Measurements from ENCODE around the gene FAM13A.

FAM13A gene

DNA sequence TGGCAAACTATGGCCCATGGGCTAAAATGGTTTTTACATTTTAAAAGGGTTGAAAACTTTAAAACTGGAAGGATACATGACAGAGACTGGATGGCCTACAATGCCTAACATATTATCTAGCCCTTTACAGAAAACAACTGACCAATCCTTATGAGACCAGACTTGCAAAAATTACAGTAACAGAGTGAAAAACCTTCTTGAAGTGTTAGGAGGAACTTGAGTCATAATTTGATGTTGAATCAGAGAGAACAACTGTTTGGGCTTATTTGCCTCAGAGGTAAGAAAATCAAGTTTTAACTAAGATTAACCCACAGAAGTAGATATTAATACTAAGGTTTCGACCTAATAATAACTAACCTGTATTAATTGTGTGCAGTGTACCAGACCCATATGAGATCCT is 347.0 kb downstream of the FAM13A start:
- Histone ChIP-seq H3K4me1 (ENCODE audit: control insufficient read depth in 2 of 2, insufficient read depth in 2 of 2, low read length in 2 of 2) (no peaks in the 10 kb centered on the region), H3K27me3 (ENCODE audit: control insufficient read depth in 2 of 2, insufficient read depth in 2 of 2, low read length in 2 of 2) (no peaks in the 10 kb centered on the region), H3K9ac (ENCODE audit: low read depth in 1 of 2, low read length in 2 of 2) (no peak overlapping the region), H3K9me3 (ENCODE audit: control insufficient read depth in 2 of 2, low read length in 2 of 2) (no peaks in the 10 kb centered on the region), H3K4me3 (ENCODE audit: low read length in 2 of 2) (no peak overlapping the region), H3K36me3 (ENCODE audit: control insufficient read depth in 2 of 2, insufficient read depth in 2 of 2, low read length in 2 of 2) (peaks cover 15 to 23% of the 10 kb centered on the region in 2 donors), H3K27ac (ENCODE audit: low read depth in 2 of 2, low read length in 2 of 2) (no peak overlapping the region)

DNA sequence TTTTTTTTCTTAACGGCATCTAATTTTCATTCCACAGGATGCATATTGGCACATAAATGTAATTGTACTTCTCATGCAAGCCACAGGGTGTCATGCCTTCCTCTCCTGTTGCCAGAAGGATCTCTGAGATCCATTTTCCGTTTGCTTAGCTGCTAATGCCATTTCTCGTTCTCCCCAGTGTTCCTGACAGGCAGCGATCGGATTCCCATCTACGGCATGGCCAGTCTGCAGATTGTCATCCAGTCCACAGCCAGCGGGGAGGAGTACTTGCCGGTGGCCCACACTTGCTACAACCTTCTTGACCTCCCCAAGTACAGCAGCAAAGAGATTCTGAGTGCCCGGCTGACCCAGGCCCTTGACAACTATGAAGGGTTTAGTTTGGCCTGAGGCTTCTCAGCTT is 350.4 kb downstream of the FAM13A start:
- no peaks in the 10 kb centered on the region for H3K27me3 ChIP-seq (ENCODE audit: control insufficient read depth in 2 of 2, insufficient read depth in 2 of 2, low read length in 2 of 2)
- H3K4me1 ChIP-seq (ENCODE audit: control insufficient read depth in 2 of 2, insufficient read depth in 2 of 2, low read length in 2 of 2): no peaks in the 10 kb centered on the region
- no peak overlapping the region for H3K27ac ChIP-seq (ENCODE audit: low read depth in 2 of 2, low read length in 2 of 2)
- H3K9me3 ChIP-seq (ENCODE audit: control insufficient read depth in 2 of 2, low read length in 2 of 2): no peaks in the 10 kb centered on the region
- no peak overlapping the region for H3K9ac ChIP-seq (ENCODE audit: low read depth in 1 of 2, low read length in 2 of 2)
- peaks cover 15 to 26% of the 10 kb centered on the region in 2 donors for H3K36me3 ChIP-seq (ENCODE audit: control insufficient read depth in 2 of 2, insufficient read depth in 2 of 2, low read length in 2 of 2)
- H3K4me3 ChIP-seq (ENCODE audit: low read length in 2 of 2): no peak overlapping the region

DNA sequence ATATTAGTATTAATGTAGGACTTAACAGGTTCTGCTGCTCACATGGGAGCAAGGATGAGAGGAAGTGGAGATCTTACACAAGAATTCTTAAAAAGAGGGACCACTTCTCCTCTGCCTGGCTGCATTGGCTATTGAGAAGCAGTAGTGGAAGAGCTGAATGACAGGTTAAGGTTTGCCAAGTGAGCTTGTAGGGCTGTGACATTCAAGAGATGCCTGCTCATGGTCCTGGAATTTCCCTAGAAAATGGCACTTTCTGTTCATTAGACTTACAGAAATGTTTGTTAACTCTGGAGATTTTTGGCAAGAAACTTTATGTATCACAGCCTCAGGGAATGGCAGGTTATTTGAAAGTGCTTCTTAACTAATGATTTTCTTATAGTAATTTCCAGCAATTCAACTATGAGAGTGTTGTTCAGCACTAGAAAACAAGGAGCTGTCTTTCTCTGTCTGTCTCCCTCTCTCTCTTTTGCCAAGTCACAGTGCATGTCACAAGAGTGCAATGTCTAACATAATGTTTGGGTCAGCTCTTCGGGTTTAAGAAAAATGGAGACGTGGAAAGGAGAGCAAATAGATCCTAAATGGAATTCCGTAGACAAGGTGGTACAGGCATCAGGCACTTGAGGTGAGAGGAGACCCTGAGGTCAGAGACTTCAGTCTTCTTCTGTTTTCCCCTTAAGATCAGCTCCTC is 351.0 kb downstream of the FAM13A start:
- Histone ChIP-seq H3K36me3 (ENCODE audit: control insufficient read depth in 2 of 2, insufficient read depth in 2 of 2, low read length in 2 of 2) (peaks cover 13 to 26% of the 10 kb centered on the region in 2 donors), H3K9ac (ENCODE audit: low read depth in 1 of 2, low read length in 2 of 2) (no peak overlapping the region), H3K4me3 (ENCODE audit: low read length in 2 of 2) (no peak overlapping the region), H3K9me3 (ENCODE audit: control insufficient read depth in 2 of 2, low read length in 2 of 2) (no peaks in the 10 kb centered on the region), H3K27ac (ENCODE audit: low read depth in 2 of 2, low read length in 2 of 2) (no peak overlapping the region), H3K27me3 (ENCODE audit: control insufficient read depth in 2 of 2, insufficient read depth in 2 of 2, low read length in 2 of 2) (no peaks in the 10 kb centered on the region), H3K4me1 (ENCODE audit: control insufficient read depth in 2 of 2, insufficient read depth in 2 of 2, low read length in 2 of 2) (no peaks in the 10 kb centered on the region)

DNA sequence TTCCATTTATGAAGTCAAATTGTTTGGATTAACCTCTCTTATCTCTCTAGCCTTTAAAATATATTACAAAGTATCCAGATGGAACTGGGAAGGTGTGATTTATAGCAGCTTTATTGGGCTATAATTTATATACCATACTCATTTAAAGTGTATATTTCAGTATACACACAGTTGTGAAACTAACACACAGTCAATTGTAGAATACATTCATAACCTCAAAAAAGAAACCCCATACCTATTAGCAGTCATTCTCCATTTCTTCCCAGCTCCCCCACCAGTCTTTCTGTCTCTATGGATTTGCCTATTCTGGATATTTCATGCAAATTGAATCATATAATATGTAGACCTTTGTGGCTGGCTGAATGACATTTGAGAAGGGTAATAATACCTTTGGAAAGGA is 351.8 kb downstream of the FAM13A start:
- H3K4me3 ChIP-seq (ENCODE audit: low read length in 2 of 2): no peak overlapping the region
- H3K27ac ChIP-seq (ENCODE audit: low read depth in 2 of 2, low read length in 2 of 2): no peak overlapping the region
- H3K9ac ChIP-seq (ENCODE audit: low read depth in 1 of 2, low read length in 2 of 2): no peak overlapping the region
- H3K36me3 ChIP-seq (ENCODE audit: control insufficient read depth in 2 of 2, insufficient read depth in 2 of 2, low read length in 2 of 2): peaks cover 10 to 22% of the 10 kb centered on the region in 2 donors
- H3K27me3 ChIP-seq (ENCODE audit: control insufficient read depth in 2 of 2, insufficient read depth in 2 of 2, low read length in 2 of 2): no peaks in the 10 kb centered on the region
- no peaks in the 10 kb centered on the region for H3K9me3 ChIP-seq (ENCODE audit: control insufficient read depth in 2 of 2, low read length in 2 of 2)
- no peaks in the 10 kb centered on the region for H3K4me1 ChIP-seq (ENCODE audit: control insufficient read depth in 2 of 2, insufficient read depth in 2 of 2, low read length in 2 of 2)

- no peak overlapping the region for H3K27ac ChIP-seq (ENCODE audit: low read depth in 2 of 2, low read length in 2 of 2)
Observed at GRCh38 chr4:88702782-88703181, 354.2 kb downstream of the FAM13A start.

GRCh38 chr4:88698519-88698918 is 358.5 kb downstream of the FAM13A start:
- no peaks in the 10 kb centered on the region for H3K9me3 ChIP-seq (ENCODE audit: control insufficient read depth in 2 of 2, low read length in 2 of 2)
- H3K4me3 ChIP-seq (ENCODE audit: low read length in 2 of 2): no peak overlapping the region
- peaks cover 4 to 5% of the 10 kb centered on the region in 2 donors for H3K36me3 ChIP-seq (ENCODE audit: control insufficient read depth in 2 of 2, insufficient read depth in 2 of 2, low read length in 2 of 2)
- no peaks in the 10 kb centered on the region for H3K4me1 ChIP-seq (ENCODE audit: control insufficient read depth in 2 of 2, insufficient read depth in 2 of 2, low read length in 2 of 2)
- no peaks in the 10 kb centered on the region for H3K27me3 ChIP-seq (ENCODE audit: control insufficient read depth in 2 of 2, insufficient read depth in 2 of 2, low read length in 2 of 2)
- no peak overlapping the region for H3K9ac ChIP-seq (ENCODE audit: low read depth in 1 of 2, low read length in 2 of 2)
- no peak overlapping the region for H3K27ac ChIP-seq (ENCODE audit: low read depth in 2 of 2, low read length in 2 of 2)

More at GRCh38 chr4:88702782-88703181, 354.2 kb downstream of the FAM13A start:
- Histone ChIP-seq H3K4me1 (ENCODE audit: control insufficient read depth in 2 of 2, insufficient read depth in 2 of 2, low read length in 2 of 2) (no peaks in the 10 kb centered on the region), H3K9ac (ENCODE audit: low read depth in 1 of 2, low read length in 2 of 2) (no peak overlapping the region), H3K9me3 (ENCODE audit: control insufficient read depth in 2 of 2, low read length in 2 of 2) (no peaks in the 10 kb centered on the region), H3K36me3 (ENCODE audit: control insufficient read depth in 2 of 2, insufficient read depth in 2 of 2, low read length in 2 of 2) (peaks cover 10 to 22% of the 10 kb centered on the region in 2 donors), H3K4me3 (ENCODE audit: low read length in 2 of 2) (no peak overlapping the region), H3K27me3 (ENCODE audit: control insufficient read depth in 2 of 2, insufficient read depth in 2 of 2, low read length in 2 of 2) (no peaks in the 10 kb centered on the region)

DNA sequence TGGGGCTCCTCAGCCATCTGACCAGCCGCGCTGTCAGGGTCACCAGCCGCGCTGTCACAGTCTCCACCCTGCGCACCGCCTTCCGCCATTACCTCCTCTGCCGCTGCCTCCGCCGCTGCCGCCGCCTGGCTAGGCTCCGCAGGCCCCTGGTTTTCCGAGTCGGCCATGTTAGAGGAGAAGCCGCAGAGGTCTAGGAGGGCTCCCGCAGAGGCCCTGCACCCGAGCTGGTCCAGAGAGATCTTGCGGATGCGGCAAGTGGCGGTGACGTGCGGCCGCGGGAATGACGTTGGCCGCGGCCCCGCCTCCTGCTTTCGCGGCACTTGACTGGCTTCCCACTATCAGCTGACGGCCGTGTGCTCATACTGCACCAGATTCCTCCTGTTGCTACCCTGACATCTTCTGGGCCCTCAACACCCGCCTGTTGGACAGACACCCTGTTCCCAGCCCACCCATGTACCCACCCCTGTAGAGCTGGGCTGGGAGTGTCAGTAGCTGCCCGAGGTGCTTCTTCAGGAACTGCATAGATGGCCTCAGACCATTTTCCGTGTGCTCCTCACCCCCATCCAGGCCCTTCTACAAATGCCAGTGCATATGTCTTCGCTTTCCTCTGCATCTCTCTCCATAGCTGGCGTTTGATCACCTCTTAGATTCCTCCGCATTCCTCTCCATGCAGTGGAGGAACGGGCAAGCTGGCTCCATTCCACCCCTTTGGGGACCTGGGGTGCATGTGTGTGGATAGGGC is 359.2 kb downstream of the FAM13A start, which contains the start of gene NAP1L5:
TSS of gene NAP1L5 (minus strand) at position 242 of the 742 bp plus-strand sequence. CDS start at position 167, 75 bp downstream.
- Histone ChIP-seq H3K4me3 (ENCODE audit: low read length in 2 of 2) (peak within 1 kb of the TSS; percentile 69 to 79), H3K27ac (ENCODE audit: low read depth in 2 of 2, low read length in 2 of 2) (peak within 1 kb of the TSS; percentile 39 to 49), H3K4me1 (ENCODE audit: control insufficient read depth in 2 of 2, insufficient read depth in 2 of 2, low read length in 2 of 2) (no peaks in the 10 kb centered on the region), H3K9me3 (ENCODE audit: control insufficient read depth in 2 of 2, low read length in 2 of 2) (no peaks in the 10 kb centered on the region), H3K36me3 (ENCODE audit: control insufficient read depth in 2 of 2, insufficient read depth in 2 of 2, low read length in 2 of 2) (peaks cover 4 to 5% of the 10 kb centered on the region in 2 donors), H3K9ac (ENCODE audit: low read depth in 1 of 2, low read length in 2 of 2) (peak within 1 kb of the TSS; percentile 49 to 62), H3K27me3 (ENCODE audit: control insufficient read depth in 2 of 2, insufficient read depth in 2 of 2, low read length in 2 of 2) (no peaks in the 10 kb centered on the region)

DNA sequence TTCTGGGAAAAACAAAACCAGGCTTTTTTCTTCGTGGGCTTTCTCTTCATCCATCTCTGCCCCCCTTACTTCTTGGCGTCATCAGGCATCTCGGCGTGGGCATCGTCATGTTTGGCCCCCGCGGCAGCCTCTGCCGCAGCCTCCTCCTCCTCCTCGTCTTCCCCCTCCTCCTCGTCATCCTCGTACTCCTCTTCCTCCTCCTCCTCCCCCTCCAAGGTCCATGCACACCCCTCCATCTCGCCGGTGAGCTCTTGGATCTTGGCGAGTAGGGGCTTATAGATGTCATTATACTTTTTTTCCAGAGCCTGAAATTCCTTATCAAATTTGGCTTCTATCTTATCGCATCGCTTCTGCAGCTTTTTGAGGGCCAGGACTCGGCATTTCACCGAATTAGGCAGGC is 359.8 kb downstream of the FAM13A start:
- H3K36me3 ChIP-seq (ENCODE audit: control insufficient read depth in 2 of 2, insufficient read depth in 2 of 2, low read length in 2 of 2): peaks cover 4 to 5% of the 10 kb centered on the region in 2 donors

GRCh38 chr4:88696630-88697029 is 360.4 kb downstream of the FAM13A start:
- no peaks in the 10 kb centered on the region for H3K9me3 ChIP-seq (ENCODE audit: control insufficient read depth in 2 of 2, low read length in 2 of 2)
- no peaks in the 10 kb centered on the region for H3K4me1 ChIP-seq (ENCODE audit: control insufficient read depth in 2 of 2, insufficient read depth in 2 of 2, low read length in 2 of 2)
- H3K36me3 ChIP-seq (ENCODE audit: control insufficient read depth in 2 of 2, insufficient read depth in 2 of 2, low read length in 2 of 2): peaks cover 4 to 5% of the 10 kb centered on the region in 2 donors
- H3K27me3 ChIP-seq (ENCODE audit: control insufficient read depth in 2 of 2, insufficient read depth in 2 of 2, low read length in 2 of 2): no peaks in the 10 kb centered on the region
- H3K9ac ChIP-seq (ENCODE audit: low read depth in 1 of 2, low read length in 2 of 2): no peak overlapping the region
- peak overlapping the region; percentile 69 to 79 for H3K4me3 ChIP-seq (ENCODE audit: low read length in 2 of 2)
- H3K27ac ChIP-seq (ENCODE audit: low read depth in 2 of 2, low read length in 2 of 2): no peak overlapping the region

More for the DNA sequence above, 359.8 kb downstream of the FAM13A start:
- Histone ChIP-seq H3K27me3 (ENCODE audit: control insufficient read depth in 2 of 2, insufficient read depth in 2 of 2, low read length in 2 of 2) (no peaks in the 10 kb centered on the region), H3K4me3 (ENCODE audit: low read length in 2 of 2) (peak overlapping the region; percentile 69 to 79), H3K9me3 (ENCODE audit: control insufficient read depth in 2 of 2, low read length in 2 of 2) (no peaks in the 10 kb centered on the region), H3K27ac (ENCODE audit: low read depth in 2 of 2, low read length in 2 of 2) (peak overlapping the region; percentile 39 to 49), H3K4me1 (ENCODE audit: control insufficient read depth in 2 of 2, insufficient read depth in 2 of 2, low read length in 2 of 2) (no peaks in the 10 kb centered on the region), H3K9ac (ENCODE audit: low read depth in 1 of 2, low read length in 2 of 2) (peak overlapping the region; percentile 49 to 62)

DNA sequence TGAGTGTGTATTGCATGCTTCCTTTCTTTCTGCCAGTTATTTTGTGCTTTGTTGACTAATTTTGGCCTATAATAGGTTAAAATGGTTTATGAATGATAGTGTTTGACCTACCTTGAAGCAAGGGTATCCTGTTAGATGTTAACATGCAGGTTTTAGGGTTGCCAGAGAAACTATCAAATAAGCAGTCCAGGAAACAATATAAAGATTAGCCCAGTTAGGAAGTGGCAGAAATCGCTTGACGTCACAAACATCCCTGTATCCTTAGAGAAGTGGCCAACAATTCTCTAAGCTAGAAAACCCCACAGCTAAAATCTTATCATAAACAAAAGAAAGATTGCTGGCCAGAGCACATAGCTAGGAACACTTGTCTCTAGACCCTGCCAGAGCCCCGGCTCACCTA is 363.2 kb downstream of the FAM13A start:
- no peaks in the 10 kb centered on the region for H3K4me1 ChIP-seq (ENCODE audit: control insufficient read depth in 2 of 2, insufficient read depth in 2 of 2, low read length in 2 of 2)
- no peak overlapping the region for H3K4me3 ChIP-seq (ENCODE audit: low read length in 2 of 2)
- no peak overlapping the region for H3K9ac ChIP-seq (ENCODE audit: low read depth in 1 of 2, low read length in 2 of 2)
- no peak overlapping the region for H3K27ac ChIP-seq (ENCODE audit: low read depth in 2 of 2, low read length in 2 of 2)
- H3K9me3 ChIP-seq (ENCODE audit: control insufficient read depth in 2 of 2, low read length in 2 of 2): no peaks in the 10 kb centered on the region
- peaks cover 14 to 15% of the 10 kb centered on the region in 2 donors for H3K36me3 ChIP-seq (ENCODE audit: control insufficient read depth in 2 of 2, insufficient read depth in 2 of 2, low read length in 2 of 2)
- H3K27me3 ChIP-seq (ENCODE audit: control insufficient read depth in 2 of 2, insufficient read depth in 2 of 2, low read length in 2 of 2): no peaks in the 10 kb centered on the region

Data from mucosa of rectum (tissue), 2 donors.